OCI-LY7 (cell line): ENCODE data around the gene FOXP1. TPM values are rescaled to one million over a fixed set of nuclear protein-coding genes. Genes with fewer than 3 reads are reported as not detected.

Experiments
- BruUV-seq: library from RNA; stranded (reverse); fragments of 400-500 nt; replicated peaks from 2 replicates; lab custom pipeline; 2021; lab: Mats Ljungman, UMichigan
- CTCF ChIA-PET: fragments of 300-600 bp; sonication (Branson Sonifier 250); formaldehyde crosslinking; loops from one replicate; lab custom pipeline; 2022; ENCODE audit warnings: antibody characterized with exemption; ENCODE audit not compliant: unreplicated experiment; lab: Charles Lee
- POLR2A ChIA-PET: fragments of 300-600 bp; sonication (Branson Sonifier 250); formaldehyde crosslinking; loops from one replicate; lab custom pipeline; 2022; ENCODE audit warnings: antibody characterized with exemption; lab: Charles Lee
- DNase-seq: peaks from one replicate; pipeline ENCODE4 v3.0.0-alpha.2; 2015; ENCODE audit warnings: low spot score
- H2AFZ ChIP-seq: fragments of 200-600 bp; sonication (generic), shearing (Covaris generic); 2 replicates; pipeline ENCODE4 v1.6.1; 2014; ENCODE audit warnings: mild to moderate bottlenecking, antibody characterized with exemption, low read length, moderate library complexity
- H3K27ac ChIP-seq: fragments of 200-600 bp; sonication (generic); 2 replicates; pipeline ENCODE4 v1.5.1; 2014; ENCODE audit warnings: mixed run types, low read depth, mild to moderate bottlenecking, moderate library complexity, low read length, inconsistent platforms; ENCODE audit not compliant: poor library complexity, severe bottlenecking
- H3K36me3 ChIP-seq: fragments of 200-600 bp; sonication (generic); 2 replicates; pipeline ENCODE4 v1.6.1; 2014; ENCODE audit warnings: mild to moderate bottlenecking, antibody characterized with exemption, low read length, moderate library complexity, mixed read lengths; ENCODE audit not compliant: insufficient read depth
- H3K4me1 ChIP-seq: fragments of 200-600 bp; sonication (generic); 2 replicates; pipeline ENCODE4 v1.5.1; 2014; ENCODE audit warnings: mild to moderate bottlenecking, low read length; ENCODE audit not compliant: insufficient read depth, poor library complexity, severe bottlenecking
- H3K4me2 ChIP-seq: fragments of 200-600 bp; sonication (generic); 2 replicates; pipeline ENCODE4 v1.6.1; 2014; ENCODE audit warnings: mild to moderate bottlenecking, low read length
- H3K4me3 ChIP-seq: fragments of 200-600 bp; sonication (generic); 2 replicates; pipeline ENCODE4 v1.5.1; 2014; ENCODE audit warnings: mild to moderate bottlenecking, low read depth, low read length; ENCODE audit not compliant: poor library complexity, severe bottlenecking
- H3K79me2 ChIP-seq: fragments of 200-600 bp; sonication (generic); 2 replicates; pipeline ENCODE4 v1.6.1; 2016; ENCODE audit warnings: low read depth, mild to moderate bottlenecking, low read length, moderate library complexity, mixed read lengths; ENCODE audit not compliant: insufficient read depth
- H3K9me2 ChIP-seq: fragments of 200-600 bp; sonication (generic); 2 replicates; pipeline ENCODE4 v1.6.1; 2016; ENCODE audit warnings: mild to moderate bottlenecking, low read length, mixed read lengths; ENCODE audit not compliant: insufficient read depth
- H3K9me3 ChIP-seq: fragments of 200-600 bp; sonication (generic); 2 replicates; pipeline ENCODE4 v1.6.1; 2014; ENCODE audit warnings: mild to moderate bottlenecking, mixed run types, low read length, mixed read lengths
- H4K20me1 ChIP-seq: fragments of 200-600 bp; sonication (generic); 2 replicates; pipeline ENCODE4 v1.6.1; 2014; ENCODE audit warnings: mild to moderate bottlenecking, antibody characterized with exemption, low read length, moderate library complexity, mixed read lengths; ENCODE audit not compliant: insufficient read depth
- EZH2phosphoT487 ChIP-seq: fragments of 200-600 bp; sonication (generic); IDR thresholded peaks from 2 replicates; pipeline ENCODE4 v1.6.1; 2018; ENCODE audit warnings: low read depth, borderline replicate concordance, mild to moderate bottlenecking, mixed run types, antibody characterized with exemption, low read length, moderate library complexity, mixed read lengths
- intact Hi-C: fragments of 100-400 bp; cut with micrococcal nuclease; formaldehyde crosslinking; loops from one replicate; pipeline ENCODE4 v1.10.0; 2022; ENCODE audit not compliant: unreplicated experiment
- total RNA-seq, 2 experiments: library from RNA; depleted of rRNA in 1 of 2; stranded (reverse); fragments of >200 nt in 1 of 2; shearing (Covaris generic) in 1 of 2; gene quantifications; 2 replicates each; pipeline ENCODE4 v1.2.3, GENCODE V29; 2014 to 2022
- TF ChIP-seq, protein P1 (sequence below): fragments of 200-600 bp; sonication (generic); conservative IDR thresholded peaks from 2 replicates; pipeline ENCODE4 v1.5.1; 2014; ENCODE audit warnings: mild to moderate bottlenecking, antibody characterized with exemption, low read length, moderate library complexity, mixed read lengths

FOXP1 gene
- total RNA-seq, 2 experiments from 2014 or later, result 87.3 to 151 TPM

DNA sequence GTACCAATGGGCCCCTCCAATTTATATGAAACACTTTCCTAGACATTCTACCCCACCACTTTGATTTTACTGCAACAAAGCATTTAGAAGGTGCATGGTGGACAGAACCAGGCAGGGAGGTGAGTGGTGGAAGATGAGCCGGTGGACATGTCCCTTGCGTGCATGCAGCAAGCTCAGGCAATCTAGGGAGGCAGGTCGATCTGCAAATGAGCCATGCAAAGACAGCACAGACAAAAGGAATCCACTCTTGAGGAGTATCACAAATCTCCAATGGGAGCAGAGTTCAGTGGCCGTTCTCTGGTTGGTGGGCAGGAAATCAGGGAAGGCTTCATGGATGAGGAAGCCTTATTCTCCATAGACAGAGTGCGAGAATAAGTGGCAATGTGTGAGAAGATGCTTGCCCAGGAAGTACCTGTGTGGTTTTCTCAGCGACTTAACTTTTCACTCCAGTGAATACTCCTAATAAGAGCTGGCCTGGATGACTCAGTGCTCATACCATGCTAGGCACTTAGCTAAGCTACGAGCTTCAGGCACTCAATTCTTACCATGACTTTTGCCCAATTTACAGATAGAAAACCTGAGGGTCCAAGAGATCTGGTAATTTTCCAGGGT lies 152.5 kb downstream of the FOXP1 start:
- Histone ChIP-seq H3K4me2 (no peak overlapping the region), H2AFZ (no peak overlapping the region), H3K27ac (no peak overlapping the region), H3K9me2 (no peaks in the 10 kb centered on the region), H3K4me1 (peaks cover 44% of the 10 kb centered on the region), H3K79me2 (0 out of 2 replicates have a peak, but pooled peaks cover 27% of the 10 kb centered on the region), H3K36me3 (0 out of 2 replicates have a peak, but pooled peaks cover 2% of the 10 kb centered on the region), H3K4me3 (no peak overlapping the region), H3K9me3 (no peaks in the 10 kb centered on the region), H4K20me1 (no peaks in the 10 kb centered on the region; the same call in 1 of the 2 replicates)
- intact Hi-C loops, result no loop called here
- DNase-seq, result no peak
- ChIA-PET POLR2A (interaction anchor here (2.3 kb wide), 1 partner anchor 12 kb away, joined by 10 read pairs; no protein-coding TSS in a partner anchor), CTCF (no interaction called here)
- TF ChIP-seq, protein P1, sequence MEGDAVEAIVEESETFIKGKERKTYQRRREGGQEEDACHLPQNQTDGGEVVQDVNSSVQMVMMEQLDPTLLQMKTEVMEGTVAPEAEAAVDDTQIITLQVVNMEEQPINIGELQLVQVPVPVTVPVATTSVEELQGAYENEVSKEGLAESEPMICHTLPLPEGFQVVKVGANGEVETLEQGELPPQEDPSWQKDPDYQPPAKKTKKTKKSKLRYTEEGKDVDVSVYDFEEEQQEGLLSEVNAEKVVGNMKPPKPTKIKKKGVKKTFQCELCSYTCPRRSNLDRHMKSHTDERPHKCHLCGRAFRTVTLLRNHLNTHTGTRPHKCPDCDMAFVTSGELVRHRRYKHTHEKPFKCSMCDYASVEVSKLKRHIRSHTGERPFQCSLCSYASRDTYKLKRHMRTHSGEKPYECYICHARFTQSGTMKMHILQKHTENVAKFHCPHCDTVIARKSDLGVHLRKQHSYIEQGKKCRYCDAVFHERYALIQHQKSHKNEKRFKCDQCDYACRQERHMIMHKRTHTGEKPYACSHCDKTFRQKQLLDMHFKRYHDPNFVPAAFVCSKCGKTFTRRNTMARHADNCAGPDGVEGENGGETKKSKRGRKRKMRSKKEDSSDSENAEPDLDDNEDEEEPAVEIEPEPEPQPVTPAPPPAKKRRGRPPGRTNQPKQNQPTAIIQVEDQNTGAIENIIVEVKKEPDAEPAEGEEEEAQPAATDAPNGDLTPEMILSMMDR, result no peak
- no peak for TF ChIP-seq EZH2phosphoT487
- BruUV-seq, result no TSS peak

DNA sequence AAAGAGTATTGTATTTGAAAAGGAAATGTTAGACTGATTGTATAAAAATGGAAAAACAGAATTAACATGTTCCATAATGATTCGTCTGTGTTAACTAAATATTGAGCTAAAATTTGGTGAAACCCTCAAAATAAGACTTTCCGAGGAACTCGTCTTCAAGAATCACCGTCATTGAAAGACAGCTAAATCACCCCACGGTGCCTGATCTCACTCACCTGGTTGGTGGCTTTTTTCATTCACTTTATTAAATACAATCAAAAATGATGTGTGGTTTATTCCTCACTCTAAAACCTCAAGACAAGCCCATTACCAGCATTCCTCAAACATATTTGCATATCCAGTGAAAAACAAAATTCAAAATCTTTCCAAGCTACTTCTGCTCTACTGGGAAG lies 153.9 kb downstream of the FOXP1 start:
- H3K4me1 ChIP-seq, result peaks cover 59% of the 10 kb centered on the region

More for the DNA sequence above, 153.9 kb downstream of the FOXP1 start:
- no peak overlapping the region for H2AFZ ChIP-seq
- no TSS peak for BruUV-seq
- ChIA-PET POLR2A (interaction anchor here (0.7 to 0.8 kb wide), 4 partner anchors 21 to 360 kb away, joined by 3 to 4 read pairs (median 4); no protein-coding TSS in a partner anchor), CTCF (interaction anchor here (0.6 kb wide), 1 partner anchor 12 kb away, joined by 4 read pairs; no protein-coding TSS in a partner anchor)
- peak overlapping the region; percentile 30; the same call in 1 of the 2 replicates for H3K4me2 ChIP-seq
- H4K20me1 ChIP-seq, result no peaks in the 10 kb centered on the region; the same call in 1 of the 2 replicates
- H3K27ac ChIP-seq, result no peak overlapping the region
- TF ChIP-seq, protein P1, result no peak
- TF ChIP-seq EZH2phosphoT487, result no peak
- no peak for DNase-seq
- peaks cover 40% of the 10 kb centered on the region; the same call in 1 of the 2 replicates for H3K79me2 ChIP-seq
- no peaks in the 10 kb centered on the region for H3K9me2 ChIP-seq
- intact Hi-C loops, result no loop called here
- H3K36me3 ChIP-seq, result peaks cover 3% of the 10 kb centered on the region
- H3K9me3 ChIP-seq, result no peaks in the 10 kb centered on the region
- H3K4me3 ChIP-seq, result no peak overlapping the region
